ENCODE measurements around the gene GPATCH8.

Gene GPATCH8

DNA sequence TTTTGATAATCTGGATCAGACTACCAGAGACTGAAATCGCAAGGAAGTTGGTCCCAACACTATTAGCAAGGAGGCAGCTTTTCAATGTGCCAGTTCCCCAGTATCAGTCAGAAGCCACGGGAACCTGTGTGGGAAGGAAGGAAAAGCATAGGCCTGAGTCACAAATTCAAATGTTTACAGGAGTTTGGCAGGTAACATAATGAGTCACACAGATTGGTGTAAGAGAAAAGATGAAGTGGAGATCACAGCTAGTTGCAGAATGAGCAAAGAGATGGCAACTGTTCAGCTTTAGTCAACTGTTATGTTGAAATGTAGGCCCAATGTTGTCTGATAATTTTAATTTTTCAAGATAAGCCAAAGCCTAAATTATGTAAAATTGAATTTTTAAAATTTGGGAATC is 85.7 kb downstream of the GPATCH8 start:
- H3K36me3 ChIP-seq (ENCODE audit: insufficient read depth, low read length) = peaks cover 60% of the 10 kb centered on the region
- H3F3A ChIP-seq (ENCODE audit: low read depth) = no peaks in the 10 kb centered on the region

DNA sequence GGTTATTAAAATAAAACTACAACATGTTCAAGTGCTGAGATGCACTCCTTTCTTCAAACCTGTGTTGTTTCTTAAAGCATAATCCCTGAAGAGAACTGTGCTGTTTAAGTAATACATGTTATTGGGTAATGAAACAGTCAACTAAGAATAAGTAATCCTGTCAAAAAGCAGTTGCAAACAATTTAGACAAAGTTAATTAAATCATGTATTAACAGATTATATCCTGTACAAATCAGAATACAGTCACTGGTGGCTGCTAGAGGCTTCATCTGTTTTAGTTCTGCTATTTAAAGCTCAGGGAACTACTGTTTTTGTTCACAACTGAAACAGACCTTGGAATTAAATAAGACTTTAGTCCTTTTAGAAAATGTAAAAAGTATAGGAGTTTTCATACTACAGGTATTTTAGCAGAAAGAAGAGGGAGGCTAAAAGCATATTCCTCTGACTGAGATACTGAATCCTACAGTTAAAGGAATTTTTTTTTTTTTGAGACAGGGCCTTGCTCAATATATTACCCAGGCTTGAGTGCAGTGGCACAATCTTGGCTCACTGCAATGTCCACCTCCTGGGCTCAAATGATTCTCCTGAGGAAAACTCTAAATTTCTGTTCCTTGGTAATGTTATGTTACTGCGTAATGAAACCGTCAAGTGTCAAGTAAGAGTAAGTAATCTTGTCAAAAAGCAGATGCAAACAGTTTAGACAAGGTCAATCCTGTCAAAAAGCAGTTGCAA is 86.5 kb downstream of the GPATCH8 start:
- Histone ChIP-seq H2AFZ (ENCODE audit: low read length) (no peak overlapping the region), H3F3A (ENCODE audit: low read depth) (no peaks in the 10 kb centered on the region), H3K9me3 (ENCODE audit: insufficient read depth, low read depth, low read length) (no peaks in the 10 kb centered on the region), H3K4me2 (ENCODE audit: low read depth, low read length, poor library complexity, severe bottlenecking) (no peak overlapping the region), H3K9me2 (replicated peaks; ENCODE audit: low read depth, low read length) (no peaks in the 10 kb centered on the region), H3K36me3 (ENCODE audit: insufficient read depth, low read length) (peaks cover 60% of the 10 kb centered on the region), H4K20me1 (ENCODE audit: insufficient read depth, low read length, poor library complexity, severe bottlenecking) (no peaks in the 10 kb centered on the region), H3K4me3 (ENCODE audit: low read length, poor library complexity, severe bottlenecking) (no peak overlapping the region), H3K4me1 (ENCODE audit: insufficient read depth, low read length, poor library complexity, severe bottlenecking) (no peaks in the 10 kb centered on the region), H3K9ac (ENCODE audit: low read depth, low read length, poor library complexity, severe bottlenecking) (no peak overlapping the region), H3K79me2 (ENCODE audit: insufficient read depth, low read length) (no peaks in the 10 kb centered on the region), H3K27me3 (ENCODE audit: insufficient read depth, low read length, poor library complexity, severe bottlenecking) (no peaks in the 10 kb centered on the region)
- TF ChIP-seq, protein P1, sequence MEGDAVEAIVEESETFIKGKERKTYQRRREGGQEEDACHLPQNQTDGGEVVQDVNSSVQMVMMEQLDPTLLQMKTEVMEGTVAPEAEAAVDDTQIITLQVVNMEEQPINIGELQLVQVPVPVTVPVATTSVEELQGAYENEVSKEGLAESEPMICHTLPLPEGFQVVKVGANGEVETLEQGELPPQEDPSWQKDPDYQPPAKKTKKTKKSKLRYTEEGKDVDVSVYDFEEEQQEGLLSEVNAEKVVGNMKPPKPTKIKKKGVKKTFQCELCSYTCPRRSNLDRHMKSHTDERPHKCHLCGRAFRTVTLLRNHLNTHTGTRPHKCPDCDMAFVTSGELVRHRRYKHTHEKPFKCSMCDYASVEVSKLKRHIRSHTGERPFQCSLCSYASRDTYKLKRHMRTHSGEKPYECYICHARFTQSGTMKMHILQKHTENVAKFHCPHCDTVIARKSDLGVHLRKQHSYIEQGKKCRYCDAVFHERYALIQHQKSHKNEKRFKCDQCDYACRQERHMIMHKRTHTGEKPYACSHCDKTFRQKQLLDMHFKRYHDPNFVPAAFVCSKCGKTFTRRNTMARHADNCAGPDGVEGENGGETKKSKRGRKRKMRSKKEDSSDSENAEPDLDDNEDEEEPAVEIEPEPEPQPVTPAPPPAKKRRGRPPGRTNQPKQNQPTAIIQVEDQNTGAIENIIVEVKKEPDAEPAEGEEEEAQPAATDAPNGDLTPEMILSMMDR (conservative IDR thresholded peaks at IDR 0.05; ENCODE audit: low read length) = no peak
- no peak for TF ChIP-seq EZH2phosphoT487 (IDR thresholded peaks at IDR 0.05; ENCODE audit: borderline replicate concordance)

More for the DNA sequence above, 85.7 kb downstream of the GPATCH8 start:
- Histone ChIP-seq H2AFZ (ENCODE audit: low read length) (no peak overlapping the region), H3K4me2 (ENCODE audit: low read depth, low read length, poor library complexity, severe bottlenecking) (no peak overlapping the region), H4K20me1 (ENCODE audit: insufficient read depth, low read length, poor library complexity, severe bottlenecking) (no peaks in the 10 kb centered on the region), H3K4me3 (ENCODE audit: low read length, poor library complexity, severe bottlenecking) (no peak overlapping the region), H3K4me1 (ENCODE audit: insufficient read depth, low read length, poor library complexity, severe bottlenecking) (no peaks in the 10 kb centered on the region), H3K9me2 (replicated peaks; ENCODE audit: low read depth, low read length) (no peaks in the 10 kb centered on the region), H3K79me2 (ENCODE audit: insufficient read depth, low read length) (no peaks in the 10 kb centered on the region), H3K9ac (ENCODE audit: low read depth, low read length, poor library complexity, severe bottlenecking) (no peak overlapping the region), H3K27me3 (ENCODE audit: insufficient read depth, low read length, poor library complexity, severe bottlenecking) (no peaks in the 10 kb centered on the region), H3K9me3 (ENCODE audit: insufficient read depth, low read depth, low read length) (no peaks in the 10 kb centered on the region)
- no peak for TF ChIP-seq EZH2phosphoT487 (IDR thresholded peaks at IDR 0.05; ENCODE audit: borderline replicate concordance)
- TF ChIP-seq, protein P1 (conservative IDR thresholded peaks at IDR 0.05; ENCODE audit: low read length) = no peak

DNA sequence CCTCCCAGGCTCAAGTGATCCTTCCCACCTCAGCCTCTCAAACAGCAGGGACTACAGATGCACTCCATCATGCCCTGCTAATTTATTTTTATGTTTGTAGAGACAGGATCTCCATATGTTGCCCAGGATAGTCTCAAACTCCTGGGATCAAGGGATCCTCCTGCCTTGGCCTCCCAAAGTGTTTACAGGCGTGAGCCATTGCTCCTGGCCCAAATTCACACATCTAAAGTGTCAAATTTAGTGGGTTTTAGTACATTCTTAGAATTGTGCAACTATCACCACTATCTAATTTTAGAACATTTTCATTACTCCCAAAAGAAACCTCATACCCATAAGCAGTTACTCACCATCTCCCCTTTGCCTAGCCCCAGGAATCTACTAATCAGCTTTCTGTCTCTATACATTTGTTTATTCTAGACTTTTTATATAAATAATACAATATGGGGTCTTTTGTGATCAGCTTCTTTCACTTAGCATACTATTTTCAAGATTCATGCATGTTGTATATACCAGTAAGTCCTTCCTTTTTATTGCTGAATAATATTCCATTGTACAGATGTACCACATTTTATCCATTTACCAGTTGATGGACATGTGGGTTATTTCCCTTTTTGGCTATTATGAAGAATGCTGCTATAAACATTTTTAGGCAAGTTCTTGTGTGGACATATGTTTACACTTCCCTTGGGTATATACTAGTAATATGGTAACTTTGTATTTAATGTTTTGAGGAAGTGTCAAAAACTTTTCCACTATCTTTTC is 88.6 kb downstream of the GPATCH8 start:
- Histone ChIP-seq H4K20me1 (ENCODE audit: insufficient read depth, low read length, poor library complexity, severe bottlenecking) (no peaks in the 10 kb centered on the region), H3F3A (ENCODE audit: low read depth) (no peaks in the 10 kb centered on the region), H3K27me3 (ENCODE audit: insufficient read depth, low read length, poor library complexity, severe bottlenecking) (no peaks in the 10 kb centered on the region), H3K9me2 (replicated peaks; ENCODE audit: low read depth, low read length) (no peaks in the 10 kb centered on the region), H3K4me1 (ENCODE audit: insufficient read depth, low read length, poor library complexity, severe bottlenecking) (no peaks in the 10 kb centered on the region), H2AFZ (ENCODE audit: low read length) (no peak overlapping the region), H3K36me3 (ENCODE audit: insufficient read depth, low read length) (peaks cover 49% of the 10 kb centered on the region), H3K4me3 (ENCODE audit: low read length, poor library complexity, severe bottlenecking) (no peak overlapping the region), H3K9me3 (ENCODE audit: insufficient read depth, low read depth, low read length) (no peaks in the 10 kb centered on the region), H3K4me2 (ENCODE audit: low read depth, low read length, poor library complexity, severe bottlenecking) (no peak overlapping the region), H3K9ac (ENCODE audit: low read depth, low read length, poor library complexity, severe bottlenecking) (no peak overlapping the region), H3K79me2 (ENCODE audit: insufficient read depth, low read length) (no peaks in the 10 kb centered on the region)
- no peak for TF ChIP-seq EZH2phosphoT487 (IDR thresholded peaks at IDR 0.05; ENCODE audit: borderline replicate concordance)
- TF ChIP-seq, protein P1 (conservative IDR thresholded peaks at IDR 0.05; ENCODE audit: low read length) = no peak
